Stimulated activated memory B cell treated with anti-CD40 and anti-IgM and Interleukin-4, amounts not matched to agents 10 μg/mL and 1 μg/mL and 100 μg/mL, for 72 hours (primary cell): Measurements from ENCODE around the gene TSC22D2.

ENCODE experiments used
- ATAC-seq: fragments of 150-1000 bp; cut with Tn5 transposase; 2 replicates; pipeline ENCODE4 v1.10.0; 2021
- H3K27ac Mint-ChIP-seq: one replicate; pipeline ENCODE4 v1.8.0; 2022; ENCODE audit warnings: mild to moderate bottlenecking, mixed read lengths
- H3K27me3 Mint-ChIP-seq: one replicate; pipeline ENCODE4 v1.8.0; 2022; ENCODE audit warnings: mixed read lengths
- H3K36me3 Mint-ChIP-seq: one replicate; pipeline ENCODE4 v1.8.0; 2022; ENCODE audit warnings: mixed read lengths
- H3K4me1 Mint-ChIP-seq: one replicate; pipeline ENCODE4 v1.8.0; 2022; ENCODE audit warnings: mixed read lengths
- H3K4me3 Mint-ChIP-seq: one replicate; pipeline ENCODE4 v1.8.0; 2022; ENCODE audit warnings: mild to moderate bottlenecking, moderate library complexity, mixed read lengths
- H3K9me3 Mint-ChIP-seq: one replicate; pipeline ENCODE4 v1.8.0; 2022; ENCODE audit warnings: mixed read lengths

Gene TSC22D2

DNA sequence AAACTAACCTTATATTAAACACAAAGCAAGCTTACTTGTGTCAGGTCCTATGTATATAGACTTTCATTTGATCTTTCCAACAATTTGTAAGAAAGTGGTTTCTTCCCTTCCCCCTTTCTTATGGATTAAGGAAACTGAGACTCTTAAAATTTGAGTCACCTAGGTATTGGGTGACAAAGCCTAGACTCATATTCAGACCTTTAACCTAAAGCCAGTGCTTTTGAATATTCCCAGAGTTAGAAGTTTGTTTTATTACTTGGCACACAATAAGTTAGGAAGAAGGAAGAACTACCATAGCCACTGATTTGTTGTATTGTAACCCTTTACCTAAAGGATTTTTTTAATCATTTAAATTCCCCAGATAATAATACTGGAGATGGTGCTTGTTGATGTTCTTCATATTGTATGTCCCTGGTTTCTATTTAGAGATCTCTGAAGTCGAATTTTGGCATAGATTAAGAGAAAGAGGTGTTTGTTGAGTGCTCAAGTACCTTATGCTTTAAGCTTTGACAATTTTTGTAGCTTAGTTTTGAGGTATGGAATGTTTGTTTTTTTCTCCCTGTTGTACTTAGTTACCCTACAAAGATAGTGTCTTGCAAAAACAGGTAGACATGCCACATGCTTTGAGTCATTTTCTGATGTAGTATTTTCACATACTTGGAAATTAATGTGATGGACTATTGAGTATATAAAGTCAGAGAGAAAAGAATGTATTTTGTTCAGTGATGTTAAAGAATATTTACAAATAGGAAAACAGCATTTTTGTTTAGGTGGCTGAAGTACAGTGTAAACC is 11.2 kb downstream of the TSC22D2 start:
- no peak for ATAC-seq
- H3K36me3 Mint-ChIP-seq: peaks cover 30% of the 10 kb centered on the region
- H3K27me3 Mint-ChIP-seq: no peaks in the 10 kb centered on the region
- no peak overlapping the region for H3K27ac Mint-ChIP-seq
- H3K9me3 Mint-ChIP-seq: no peaks in the 10 kb centered on the region
- H3K4me1 Mint-ChIP-seq: peaks cover 57% of the 10 kb centered on the region
- H3K4me3 Mint-ChIP-seq: no peak overlapping the region

DNA sequence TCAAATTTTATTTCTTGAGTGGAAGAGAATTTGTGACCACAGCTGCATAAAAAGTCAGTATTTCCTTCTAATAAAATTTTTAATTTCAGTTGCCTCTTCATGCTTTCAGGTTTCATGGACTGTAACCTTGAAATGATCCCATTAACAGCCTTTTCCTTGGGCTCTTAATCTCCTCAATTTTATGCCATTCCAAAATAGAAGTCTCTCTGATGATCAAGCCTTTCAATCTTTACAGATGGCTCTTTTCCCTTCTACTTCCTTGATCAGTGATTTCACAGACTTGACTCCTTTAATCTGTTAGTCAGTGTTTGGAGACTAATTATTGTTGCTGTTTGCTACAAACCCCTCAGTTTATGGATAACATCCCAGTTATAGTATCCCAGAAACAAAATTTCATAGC is 11.9 kb downstream of the TSC22D2 start:
- no peaks in the 10 kb centered on the region for H3K27me3 Mint-ChIP-seq
- no peak for ATAC-seq
- H3K27ac Mint-ChIP-seq: no peak overlapping the region
- no peak overlapping the region for H3K4me3 Mint-ChIP-seq
- peaks cover 27% of the 10 kb centered on the region for H3K36me3 Mint-ChIP-seq
- H3K4me1 Mint-ChIP-seq: peaks cover 51% of the 10 kb centered on the region
- H3K9me3 Mint-ChIP-seq: no peaks in the 10 kb centered on the region

DNA sequence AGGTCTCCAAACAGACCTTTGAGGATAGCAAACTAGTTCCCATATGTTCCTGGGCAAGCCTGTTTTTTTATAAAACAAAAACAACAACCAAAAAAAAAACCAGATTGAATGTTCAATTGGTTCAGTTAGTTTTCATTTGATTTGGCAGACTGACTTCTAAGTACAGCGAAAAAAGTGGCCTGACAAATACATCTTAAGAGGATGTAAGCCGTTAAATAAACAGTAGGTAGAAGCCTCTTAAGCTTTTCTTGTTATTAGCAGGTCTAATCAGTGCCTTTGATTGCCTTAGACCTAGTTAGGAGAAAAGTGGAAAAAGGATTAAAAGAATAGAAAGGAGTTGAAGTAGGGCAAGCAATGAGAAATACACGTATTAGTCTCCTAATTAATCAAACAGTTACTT is 13.2 kb downstream of the TSC22D2 start:
- Mint-ChIP-seq H3K36me3 (peaks cover 21% of the 10 kb centered on the region), H3K9me3 (no peaks in the 10 kb centered on the region), H3K27me3 (no peaks in the 10 kb centered on the region), H3K27ac (no peak overlapping the region), H3K4me1 (peaks cover 46% of the 10 kb centered on the region), H3K4me3 (no peak overlapping the region)
- no peak for ATAC-seq

DNA sequence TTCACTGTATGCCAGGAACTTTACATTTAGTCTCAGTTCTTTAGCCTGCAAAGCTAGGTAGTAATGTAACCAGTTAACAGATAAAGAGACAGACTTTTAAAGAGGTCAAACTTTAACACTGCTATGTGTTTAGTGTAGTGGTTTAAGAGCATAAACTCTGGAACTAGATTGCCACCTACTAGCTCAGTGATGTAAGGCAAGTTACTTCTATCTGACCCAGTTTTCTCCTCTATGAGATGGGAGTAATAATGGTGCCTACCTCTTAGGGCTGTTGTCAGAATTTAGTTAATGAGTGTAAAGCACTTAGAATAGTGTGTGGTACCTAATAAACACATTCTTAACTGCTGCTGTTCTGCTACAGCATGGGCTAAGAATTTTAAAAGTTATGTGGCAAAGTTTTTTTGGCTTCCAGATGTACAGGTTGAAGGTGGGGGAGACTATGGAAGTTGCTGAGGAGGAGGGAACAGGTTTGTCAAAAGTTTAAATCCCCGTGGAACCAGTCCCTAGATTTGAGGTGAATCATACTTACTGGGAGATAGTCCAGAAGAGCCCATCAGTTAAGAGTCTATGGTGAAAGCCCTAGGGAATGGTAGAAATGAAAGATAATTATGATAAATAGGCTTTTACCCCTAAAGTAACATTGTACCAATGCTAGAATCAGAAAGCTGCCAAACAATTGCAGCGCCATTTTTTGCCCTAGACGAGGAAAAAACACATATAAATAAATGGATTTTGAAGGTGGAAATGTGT is 13.9 kb downstream of the TSC22D2 start:
- peaks cover 52% of the 10 kb centered on the region for H3K4me1 Mint-ChIP-seq
- H3K36me3 Mint-ChIP-seq: peaks cover 25% of the 10 kb centered on the region
- no peak for ATAC-seq
- H3K9me3 Mint-ChIP-seq: no peaks in the 10 kb centered on the region
- H3K27me3 Mint-ChIP-seq: no peaks in the 10 kb centered on the region
- no peak overlapping the region for H3K4me3 Mint-ChIP-seq
- no peak overlapping the region for H3K27ac Mint-ChIP-seq

DNA sequence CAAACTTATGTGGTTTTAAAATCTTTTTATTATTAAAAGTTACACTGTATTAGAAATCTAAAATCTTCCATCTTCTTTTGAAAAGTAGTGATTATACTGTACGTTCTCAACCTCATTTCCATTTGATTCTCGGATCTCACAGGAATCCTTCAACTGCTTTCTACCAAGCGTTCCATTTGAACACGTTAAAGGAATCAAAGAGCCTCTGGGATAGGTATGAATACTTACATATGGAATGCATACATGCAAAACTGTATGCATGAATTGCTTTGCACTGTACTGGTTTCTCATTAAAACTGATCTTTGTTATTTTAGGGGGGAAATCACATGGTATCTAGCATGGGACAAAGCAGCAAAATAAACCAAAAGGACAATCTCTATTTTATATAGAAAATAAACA is 14.8 kb downstream of the TSC22D2 start:
- H3K27me3 Mint-ChIP-seq: no peaks in the 10 kb centered on the region
- no peak overlapping the region for H3K27ac Mint-ChIP-seq
- no peaks in the 10 kb centered on the region for H3K9me3 Mint-ChIP-seq
- H3K4me1 Mint-ChIP-seq: peaks cover 52% of the 10 kb centered on the region
- H3K4me3 Mint-ChIP-seq: no peak overlapping the region
- H3K36me3 Mint-ChIP-seq: peaks cover 26% of the 10 kb centered on the region
- ATAC-seq: no peak

DNA sequence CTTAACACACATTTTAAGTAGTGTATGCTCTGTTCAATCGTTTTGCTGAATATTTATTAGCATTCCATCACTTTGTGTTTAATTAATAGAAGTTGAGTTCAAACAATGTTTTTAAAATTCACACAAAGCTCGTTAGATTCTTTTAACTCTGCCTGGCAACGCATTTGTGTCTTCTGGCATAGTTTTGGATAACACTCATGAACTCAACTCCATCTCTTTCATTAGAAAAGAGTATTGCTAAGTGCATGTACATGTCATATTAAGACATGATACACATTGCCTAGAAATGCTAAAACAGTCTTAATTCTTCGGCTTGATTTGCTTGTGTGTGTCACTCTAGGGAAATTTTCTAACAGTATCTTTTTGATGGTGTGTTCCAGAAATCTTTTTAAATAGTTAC is 15.7 kb downstream of the TSC22D2 start:
- no peak overlapping the region for H3K4me3 Mint-ChIP-seq
- H3K4me1 Mint-ChIP-seq: peaks cover 55% of the 10 kb centered on the region
- no peaks in the 10 kb centered on the region for H3K27me3 Mint-ChIP-seq
- H3K27ac Mint-ChIP-seq: no peak overlapping the region
- peaks cover 30% of the 10 kb centered on the region for H3K36me3 Mint-ChIP-seq
- ATAC-seq: no peak
- no peaks in the 10 kb centered on the region for H3K9me3 Mint-ChIP-seq

DNA sequence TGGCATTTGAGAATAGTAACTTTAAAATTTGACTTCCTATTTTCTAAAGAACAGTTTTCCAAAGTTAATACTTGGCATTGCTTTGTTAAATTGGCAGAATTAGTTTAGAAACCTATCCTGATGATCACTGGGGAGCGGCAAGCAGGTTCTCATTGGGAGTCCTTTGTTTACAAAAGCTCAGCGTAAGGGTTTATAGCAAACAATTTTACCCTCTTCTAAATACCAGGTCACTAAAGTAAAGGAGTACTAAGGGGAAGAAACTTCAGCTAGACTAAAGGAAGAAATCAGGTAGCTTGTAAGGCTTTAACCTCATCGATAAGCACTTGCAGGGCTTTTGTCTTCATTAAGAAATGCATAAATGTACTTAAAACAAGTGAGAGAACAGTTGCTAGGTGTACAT is 18.2 kb downstream of the TSC22D2 start:
- peaks cover 43% of the 10 kb centered on the region for H3K36me3 Mint-ChIP-seq
- H3K9me3 Mint-ChIP-seq: no peaks in the 10 kb centered on the region
- no peak overlapping the region for H3K4me3 Mint-ChIP-seq
- no peaks in the 10 kb centered on the region for H3K27me3 Mint-ChIP-seq
- no peak for ATAC-seq
- H3K4me1 Mint-ChIP-seq: peaks cover 61% of the 10 kb centered on the region
- H3K27ac Mint-ChIP-seq: no peak overlapping the region

DNA sequence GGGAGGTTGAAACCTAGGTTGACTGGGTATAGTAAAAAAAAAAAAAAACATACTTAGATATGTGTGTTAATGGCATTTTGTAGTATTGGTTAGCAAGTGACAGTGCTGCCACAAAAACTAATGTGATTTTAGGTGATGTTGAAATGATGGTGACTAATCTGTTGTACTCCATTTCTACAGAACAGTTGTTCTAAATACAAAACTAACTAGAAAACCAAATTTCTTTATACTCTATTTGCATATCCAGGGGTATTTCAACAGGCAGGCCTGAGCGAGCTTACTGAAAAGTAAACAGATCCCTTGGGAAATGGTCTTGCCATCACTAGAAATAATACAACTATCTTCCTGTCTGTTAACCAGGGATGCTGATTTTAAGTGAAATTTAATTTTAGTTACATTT is 20.5 kb downstream of the TSC22D2 start:
- H3K4me3 Mint-ChIP-seq: no peak overlapping the region
- H3K36me3 Mint-ChIP-seq: peaks cover 37% of the 10 kb centered on the region
- ATAC-seq: no peak
- H3K9me3 Mint-ChIP-seq: no peaks in the 10 kb centered on the region
- H3K27me3 Mint-ChIP-seq: no peaks in the 10 kb centered on the region
- H3K4me1 Mint-ChIP-seq: peaks cover 59% of the 10 kb centered on the region
- H3K27ac Mint-ChIP-seq: no peak overlapping the region

DNA sequence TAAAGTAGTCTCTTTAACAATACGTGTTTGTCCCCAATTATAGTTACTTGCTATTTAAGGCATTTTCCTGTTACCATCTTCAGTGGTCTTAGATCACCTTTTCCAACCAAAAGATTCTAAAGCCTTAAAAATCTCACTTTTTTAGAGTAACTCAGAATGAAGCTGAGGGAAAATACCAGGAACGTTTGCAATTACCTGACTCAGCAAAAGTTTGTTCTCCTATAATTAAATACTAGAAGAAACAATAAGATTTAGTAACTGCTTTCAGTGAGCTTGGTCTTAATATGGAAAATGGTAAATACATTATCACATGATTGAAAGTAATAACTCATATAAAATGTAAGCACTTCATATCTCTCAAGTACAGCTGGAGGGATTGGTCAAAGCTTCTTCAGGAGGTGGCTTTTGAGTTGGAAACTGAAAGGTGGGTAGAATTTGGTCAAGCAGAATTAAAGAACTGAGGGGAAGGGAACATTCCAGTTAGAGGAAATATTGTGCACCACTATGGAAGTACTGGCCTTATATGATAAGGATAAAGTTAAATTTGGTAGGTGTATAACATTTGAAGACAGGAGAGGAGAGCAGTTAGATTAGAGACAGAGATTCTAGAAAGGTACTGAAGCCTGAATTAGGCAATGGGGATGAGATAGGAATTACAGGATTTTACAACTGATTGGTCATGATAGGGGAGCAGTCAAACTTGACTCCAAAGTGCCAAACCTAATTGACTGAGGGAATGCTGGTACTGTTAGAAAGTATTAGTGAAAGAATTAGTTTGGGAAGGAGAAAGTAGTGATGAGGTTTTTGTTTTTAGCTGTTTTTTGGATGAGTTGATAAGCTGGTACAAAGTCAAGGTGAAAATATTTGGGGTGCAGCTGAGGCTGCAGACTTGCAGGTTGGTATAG is 21.9 kb downstream of the TSC22D2 start:
- ATAC-seq: no peak
- Mint-ChIP-seq H3K27ac (peak overlapping the region; percentile 0), H3K4me3 (no peak overlapping the region), H3K4me1 (peaks cover 65% of the 10 kb centered on the region), H3K27me3 (no peaks in the 10 kb centered on the region), H3K36me3 (peaks cover 37% of the 10 kb centered on the region), H3K9me3 (no peaks in the 10 kb centered on the region)

DNA sequence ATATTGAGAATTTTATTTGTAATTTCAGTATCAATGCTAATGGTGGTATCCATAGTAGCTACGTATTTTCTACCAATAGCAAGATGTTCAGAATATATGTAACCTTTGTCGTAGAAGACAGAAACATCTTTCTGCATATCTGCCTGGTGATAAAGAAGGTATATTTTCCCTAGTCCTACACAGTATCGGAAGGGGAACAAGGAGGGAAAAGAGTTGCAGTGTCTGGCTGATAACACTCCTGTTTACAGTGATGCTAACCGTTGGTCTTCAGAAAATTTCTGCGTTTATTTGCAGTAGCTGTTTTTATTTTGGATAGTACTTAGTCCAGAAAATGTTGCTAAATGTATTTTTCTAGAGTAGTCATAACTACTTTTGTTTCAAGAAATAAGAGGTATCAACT is 25.2 kb downstream of the TSC22D2 start:
- Mint-ChIP-seq H3K27me3 (no peaks in the 10 kb centered on the region), H3K4me1 (peaks cover 37% of the 10 kb centered on the region), H3K27ac (no peak overlapping the region), H3K9me3 (no peaks in the 10 kb centered on the region), H3K4me3 (no peak overlapping the region), H3K36me3 (peaks cover 13% of the 10 kb centered on the region)
- ATAC-seq: no peak

DNA sequence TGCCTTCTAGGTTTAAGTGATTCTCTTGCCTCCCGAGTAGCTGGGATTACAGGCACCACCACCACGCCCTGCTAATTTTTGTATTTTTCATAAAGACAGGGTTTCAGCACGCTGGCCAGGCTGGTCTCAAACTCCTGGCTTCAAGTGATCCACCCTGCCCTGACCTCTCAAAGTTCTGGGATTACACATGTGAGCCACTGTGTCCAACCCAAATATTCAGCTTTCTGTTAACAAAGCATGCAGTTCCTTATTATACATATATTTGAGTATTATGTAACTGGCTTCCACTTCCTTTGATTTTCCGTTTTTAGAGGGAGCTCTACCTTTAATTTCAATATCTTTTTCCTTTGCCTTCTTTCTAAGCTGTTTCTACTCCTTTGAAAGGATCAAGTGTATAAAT is 26.1 kb downstream of the TSC22D2 start:
- no peak overlapping the region for H3K27ac Mint-ChIP-seq
- H3K27me3 Mint-ChIP-seq: no peaks in the 10 kb centered on the region
- no peak overlapping the region for H3K4me3 Mint-ChIP-seq
- peaks cover 11% of the 10 kb centered on the region for H3K36me3 Mint-ChIP-seq
- H3K4me1 Mint-ChIP-seq: peaks cover 28% of the 10 kb centered on the region
- H3K9me3 Mint-ChIP-seq: no peaks in the 10 kb centered on the region
- ATAC-seq: no peak

DNA sequence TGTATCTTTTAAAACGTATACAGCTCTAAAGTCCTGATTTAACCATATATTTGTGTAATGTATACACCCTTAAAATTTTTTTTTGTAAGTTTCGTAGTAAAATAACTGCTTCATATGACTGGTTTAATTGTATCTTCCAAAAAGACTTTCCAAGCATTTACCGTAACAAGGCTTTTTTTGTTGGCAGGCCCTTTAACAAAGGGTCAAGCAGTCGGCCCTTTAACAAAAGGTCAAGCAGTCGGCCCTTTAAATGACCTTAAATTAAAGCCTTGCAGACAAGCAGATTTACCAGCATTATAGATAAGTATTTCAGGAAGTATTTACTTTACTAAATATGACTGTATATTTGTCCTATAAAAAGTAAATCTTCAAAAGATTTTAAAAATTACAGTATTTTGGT is 28.1 kb downstream of the TSC22D2 start:
- H3K4me3 Mint-ChIP-seq: no peak overlapping the region
- H3K9me3 Mint-ChIP-seq: no peaks in the 10 kb centered on the region
- peaks cover 7% of the 10 kb centered on the region for H3K36me3 Mint-ChIP-seq
- ATAC-seq: no peak
- H3K27ac Mint-ChIP-seq: no peak overlapping the region
- peaks cover 12% of the 10 kb centered on the region for H3K4me1 Mint-ChIP-seq
- H3K27me3 Mint-ChIP-seq: no peaks in the 10 kb centered on the region

DNA sequence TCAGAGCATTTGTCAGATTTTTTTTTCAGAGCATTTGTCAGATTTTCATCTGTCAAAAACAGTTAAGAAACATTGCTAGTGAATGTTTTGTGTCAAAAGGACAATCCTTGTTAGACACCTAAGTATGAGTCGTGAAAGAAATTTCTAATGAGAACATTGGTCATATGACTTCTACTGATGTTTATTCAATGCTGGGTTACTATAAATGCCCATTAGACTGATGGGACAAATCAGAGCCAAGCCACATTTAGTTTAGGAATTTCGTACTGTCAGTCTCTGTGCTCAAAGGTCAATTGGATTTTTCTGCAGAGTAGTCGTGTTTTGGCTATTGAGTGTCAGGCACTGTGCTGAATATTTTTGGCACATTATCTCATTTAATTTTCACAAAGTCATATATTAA is 31.6 kb downstream of the TSC22D2 start:
- Mint-ChIP-seq H3K27me3 (no peaks in the 10 kb centered on the region), H3K27ac (no peak overlapping the region), H3K36me3 (peaks cover 35% of the 10 kb centered on the region), H3K4me3 (no peak overlapping the region), H3K9me3 (no peaks in the 10 kb centered on the region), H3K4me1 (peaks cover 19% of the 10 kb centered on the region)
- no peak for ATAC-seq

DNA sequence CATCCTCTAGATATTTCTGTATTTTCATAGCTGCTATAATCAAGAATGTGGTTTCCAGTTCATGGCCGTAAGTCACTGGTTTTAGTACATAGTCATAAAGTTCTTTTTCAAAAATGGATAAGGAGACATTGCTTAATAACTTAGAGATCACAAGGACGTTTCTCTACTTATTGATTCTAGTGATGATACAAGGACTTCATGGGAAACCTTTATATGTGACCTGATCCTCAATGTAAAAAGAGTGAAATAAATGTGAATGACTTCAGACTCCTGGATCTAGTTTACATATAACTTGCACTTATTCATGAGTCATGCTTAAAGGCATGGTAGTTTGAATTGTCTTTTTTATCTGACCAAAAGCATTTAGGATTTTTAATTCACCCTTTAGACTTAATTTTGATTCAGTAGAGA is 35.2 kb downstream of the TSC22D2 start:
- Mint-ChIP-seq H3K36me3 (peaks cover 42% of the 10 kb centered on the region), H3K27ac (no peak overlapping the region), H3K27me3 (no peaks in the 10 kb centered on the region), H3K9me3 (no peaks in the 10 kb centered on the region), H3K4me3 (no peak overlapping the region), H3K4me1 (peaks cover 32% of the 10 kb centered on the region)
- no peak for ATAC-seq

DNA sequence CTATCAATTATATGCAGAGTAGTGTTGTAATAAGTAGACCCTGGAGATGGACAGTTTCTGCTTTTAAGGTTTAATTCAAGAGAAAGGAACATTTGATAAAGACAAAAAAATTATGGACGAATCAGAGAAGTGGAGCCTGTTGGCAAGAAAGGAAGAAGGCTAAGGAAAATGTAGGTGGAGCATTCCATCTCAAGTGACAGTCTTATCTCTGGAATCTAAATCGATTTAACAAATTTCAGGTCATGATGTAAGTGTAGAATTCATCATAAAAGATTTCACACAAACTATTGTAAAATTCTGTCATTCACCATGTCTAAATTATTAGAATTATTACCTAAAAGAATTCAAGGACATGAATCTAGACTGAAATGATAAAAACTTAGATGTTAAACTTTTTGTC is 36.3 kb downstream of the TSC22D2 start:
- Mint-ChIP-seq H3K9me3 (no peaks in the 10 kb centered on the region), H3K27me3 (no peaks in the 10 kb centered on the region), H3K36me3 (peaks cover 42% of the 10 kb centered on the region), H3K4me1 (peaks cover 38% of the 10 kb centered on the region), H3K27ac (no peak overlapping the region), H3K4me3 (no peak overlapping the region)
- no peak for ATAC-seq
